ENCODE results near the gene SPACA9.

Gene SPACA9

DNA sequence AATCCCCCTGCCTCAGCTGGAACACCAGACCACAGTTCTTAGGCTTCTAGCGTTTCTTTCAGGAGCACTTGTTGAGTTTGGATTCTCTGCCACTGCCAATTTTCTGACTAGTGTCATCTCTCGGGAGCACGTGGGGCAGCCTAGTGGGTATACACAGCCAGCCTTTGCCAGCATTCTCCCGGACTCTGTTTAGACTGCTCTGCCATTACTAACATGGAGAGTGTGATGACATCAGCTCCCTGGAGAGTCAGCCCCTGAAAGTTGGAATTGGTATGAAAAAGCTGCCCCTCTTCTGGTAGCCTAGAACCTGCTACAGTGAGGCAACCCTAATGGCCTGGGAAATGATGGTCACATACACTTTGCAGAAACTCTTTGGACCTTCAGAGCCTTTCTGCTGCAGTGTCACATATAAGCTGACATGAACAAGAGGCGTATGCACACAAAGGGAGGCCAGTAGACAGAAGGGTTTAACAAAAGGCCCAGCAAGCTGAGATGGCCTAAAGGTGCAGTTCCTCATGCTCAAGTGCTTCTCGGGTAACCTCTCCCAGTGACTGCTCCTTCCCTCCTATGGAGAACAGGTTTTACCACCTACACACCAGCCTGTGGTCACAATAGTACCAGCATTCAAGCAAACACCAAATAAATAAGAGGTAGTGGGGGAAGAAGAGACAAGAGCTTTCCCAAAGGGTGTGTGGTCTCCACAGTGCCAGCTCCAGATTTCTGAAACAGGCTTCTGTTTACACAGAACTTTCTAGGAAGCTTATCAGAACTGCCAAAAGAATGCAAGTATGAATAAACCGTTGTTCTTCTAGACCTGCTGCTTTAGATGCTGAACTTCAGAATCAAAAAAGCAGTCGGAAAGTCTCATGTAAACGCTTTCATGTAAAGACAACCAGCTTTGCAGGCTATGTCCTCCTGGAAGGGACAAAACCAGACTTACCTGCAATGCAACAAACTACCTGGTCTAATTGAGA lies 16.5 kb downstream of the SPACA9 start:
- no peak for DNase-seq

DNA sequence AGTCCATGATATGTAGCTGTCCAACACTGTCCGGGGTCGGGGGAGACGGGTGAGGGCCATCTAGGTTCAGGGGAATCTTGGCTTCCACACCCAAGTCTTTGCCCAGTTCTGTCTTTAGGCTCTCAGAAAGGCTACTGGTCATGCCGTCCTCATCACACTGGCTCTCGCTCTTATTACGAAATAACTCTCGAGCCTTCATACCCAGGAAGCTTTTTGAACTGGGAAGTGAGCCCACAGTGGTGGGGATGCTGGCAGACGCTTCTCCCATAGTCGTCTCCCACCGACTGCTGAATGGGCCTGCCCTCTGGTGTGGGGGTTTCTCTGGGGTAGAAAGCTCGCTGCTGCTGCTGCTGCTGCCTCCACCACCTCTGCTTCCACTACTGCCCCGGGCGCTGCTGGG lies 17.6 kb downstream of the SPACA9 start:
- no peak for DNase-seq

DNA sequence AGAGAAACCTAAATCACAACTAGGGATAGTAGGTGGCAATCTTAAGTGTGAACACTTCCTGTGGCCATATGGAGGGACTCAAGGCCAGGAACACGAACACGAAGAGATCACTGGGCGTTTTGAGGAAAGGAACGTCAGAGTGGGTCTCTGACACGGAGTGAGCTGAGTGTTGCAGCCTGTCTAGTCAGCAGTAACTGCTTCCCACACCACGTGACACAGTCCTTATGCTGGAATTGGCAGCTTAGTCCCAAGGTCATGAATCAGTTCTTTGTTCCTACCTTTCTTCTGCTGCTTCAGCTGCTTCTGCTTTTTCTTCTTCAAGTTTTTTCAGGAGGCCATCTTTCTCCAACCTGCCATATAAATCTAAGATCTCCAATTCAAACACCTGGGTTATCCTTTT lies 18.2 kb downstream of the SPACA9 start:
- DNase-seq: no peak

DNA sequence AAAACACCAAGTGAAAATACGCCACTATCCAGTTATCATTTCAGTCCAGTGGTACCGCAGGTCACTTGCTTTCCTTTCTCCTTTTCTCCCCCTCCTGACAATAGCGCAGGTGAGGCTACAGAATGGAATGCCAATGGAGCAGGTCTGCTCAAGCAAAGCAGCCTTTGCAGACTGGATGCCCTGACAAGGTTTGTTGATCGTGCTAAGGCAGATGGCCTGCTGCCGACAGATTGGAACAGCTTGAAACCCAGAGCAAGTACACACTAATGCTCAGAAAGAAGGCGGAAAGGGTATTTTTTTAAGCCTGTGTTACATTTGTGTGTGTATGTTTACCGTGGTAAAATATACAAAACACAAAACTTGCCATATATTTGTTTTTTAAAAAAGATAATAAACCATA lies 19.4 kb downstream of the SPACA9 start:
- DNase-seq: no peak

DNA sequence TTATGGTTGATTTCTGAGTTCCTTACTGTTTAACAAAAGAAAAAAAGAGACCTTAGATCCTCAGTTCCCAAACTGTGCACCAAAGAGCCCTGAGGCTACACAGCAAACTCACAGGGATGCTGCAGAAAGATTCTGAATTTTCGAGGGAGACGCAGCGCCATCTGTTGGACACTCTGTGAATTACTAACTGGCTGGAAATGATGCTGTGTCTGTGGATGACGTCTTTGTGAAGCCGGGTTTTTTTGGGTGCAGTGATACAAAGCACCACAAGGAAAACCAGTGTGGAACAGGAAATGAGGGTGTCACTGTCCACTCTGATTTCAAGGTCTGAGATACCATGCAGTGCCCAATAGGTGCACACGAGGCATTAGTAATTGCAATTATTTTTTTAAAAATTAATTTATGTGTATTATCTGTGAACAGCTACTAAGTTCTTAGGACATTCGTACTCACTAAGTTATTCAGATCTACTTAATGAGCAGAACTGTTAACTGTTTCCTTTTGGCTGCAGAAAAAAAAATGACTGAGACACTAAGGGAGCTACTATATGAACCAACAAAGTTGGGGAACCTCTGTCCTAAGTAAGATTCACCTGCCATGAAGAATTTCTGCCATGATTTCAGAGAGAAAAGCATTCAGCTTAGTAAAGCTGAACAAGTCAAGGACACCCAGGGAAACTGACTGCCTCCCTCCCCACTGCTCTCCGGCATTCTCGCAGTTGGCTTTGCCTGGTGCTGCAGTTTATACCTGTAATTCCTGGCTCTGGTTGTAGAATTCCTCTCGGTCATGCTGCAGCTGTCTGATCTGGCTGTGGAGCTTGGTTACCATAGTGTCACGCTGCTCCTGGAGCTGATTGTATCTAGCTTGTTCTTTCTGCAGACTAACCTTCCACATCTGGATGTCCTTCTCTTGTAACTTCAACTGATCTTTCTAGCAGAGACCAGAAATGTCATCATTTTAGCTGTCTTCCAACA lies 23.4 kb downstream of the SPACA9 start:
- peak; percentile 73 for DNase-seq

DNA sequence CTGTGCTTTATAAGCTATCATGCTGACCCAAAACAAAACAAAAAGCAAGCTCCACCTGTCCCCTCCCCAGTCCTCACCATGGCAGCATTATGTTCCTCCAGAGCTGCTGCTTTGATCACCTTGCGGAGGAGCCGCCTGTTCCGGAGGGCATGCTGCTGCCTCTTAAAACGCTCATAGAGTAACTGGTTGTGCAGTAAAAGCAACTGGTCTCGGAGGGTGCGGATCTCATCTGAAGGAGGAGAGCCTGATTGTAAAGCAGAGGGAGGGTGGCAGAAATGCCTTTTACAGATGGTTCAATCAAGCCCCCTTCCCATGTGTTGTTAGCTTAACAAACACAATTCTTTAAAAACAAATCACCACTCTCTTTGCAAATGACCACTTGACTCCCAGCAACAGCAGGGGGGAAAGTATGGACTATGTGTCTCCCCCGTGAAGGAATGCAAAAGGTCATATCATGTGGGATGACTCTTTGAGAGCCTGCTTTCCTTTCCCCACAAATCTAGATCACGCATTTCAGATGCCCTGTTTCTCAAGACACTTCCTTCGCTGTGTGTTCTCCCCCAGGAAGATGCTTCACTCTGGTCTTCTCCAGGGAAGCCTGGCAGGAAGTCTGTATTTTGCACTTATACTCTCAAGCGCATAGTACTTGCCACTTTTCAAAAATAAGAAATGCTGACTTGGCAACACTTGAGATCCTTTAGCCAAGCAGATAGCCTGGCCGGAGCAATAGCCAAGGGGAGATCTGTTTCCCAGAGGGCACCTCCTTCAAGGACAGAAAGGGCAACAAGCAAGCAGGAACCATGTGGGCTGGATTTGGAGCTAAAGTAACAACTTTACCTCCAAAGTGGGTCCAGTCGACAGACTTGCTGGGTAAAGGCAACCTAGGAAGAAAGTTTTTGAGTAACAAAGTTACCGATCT lies 25.1 kb downstream of the SPACA9 start:
- no peak for DNase-seq

DNA sequence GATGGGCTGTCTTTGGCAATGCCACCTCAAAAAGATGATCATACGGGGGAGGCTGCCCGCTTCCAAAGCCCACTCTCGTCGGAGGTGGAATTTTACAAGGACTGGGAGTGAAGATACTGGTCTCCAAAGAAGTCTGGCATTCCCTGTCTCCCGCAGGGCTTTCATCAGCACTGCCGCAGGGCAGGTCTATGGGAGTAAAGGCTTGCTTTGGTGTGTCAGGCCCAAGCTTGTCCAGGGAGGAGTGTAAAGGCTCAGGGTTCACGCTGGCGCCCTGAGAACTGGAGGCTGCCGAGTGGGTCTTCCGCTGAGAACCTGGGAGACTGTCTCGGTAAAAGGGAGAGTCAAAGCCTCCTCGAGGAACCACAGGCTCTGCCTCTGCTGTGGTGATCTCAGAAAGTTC lies 27.0 kb downstream of the SPACA9 start:
- DNase-seq: no peak

DNA sequence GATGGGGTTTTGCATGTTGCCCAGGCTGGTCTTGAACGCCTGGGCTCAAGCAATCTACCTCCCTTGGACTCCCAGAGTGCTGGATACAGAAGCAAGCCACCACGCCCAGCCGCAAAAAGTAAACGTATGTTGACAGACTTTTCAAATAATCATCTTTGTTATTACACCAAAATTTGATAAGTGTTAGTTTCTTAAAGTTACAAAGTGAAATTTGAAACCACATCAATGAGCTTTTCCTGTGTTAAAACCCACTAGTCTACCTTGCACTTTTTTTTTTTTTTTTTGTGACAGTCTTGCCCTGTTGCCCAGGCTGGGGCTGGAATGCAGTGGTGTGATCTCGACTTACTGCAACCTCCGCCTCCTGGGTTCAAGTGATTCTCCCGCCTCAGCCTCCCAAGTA lies 29.9 kb downstream of the SPACA9 start:
- DNase-seq: no peak

DNA sequence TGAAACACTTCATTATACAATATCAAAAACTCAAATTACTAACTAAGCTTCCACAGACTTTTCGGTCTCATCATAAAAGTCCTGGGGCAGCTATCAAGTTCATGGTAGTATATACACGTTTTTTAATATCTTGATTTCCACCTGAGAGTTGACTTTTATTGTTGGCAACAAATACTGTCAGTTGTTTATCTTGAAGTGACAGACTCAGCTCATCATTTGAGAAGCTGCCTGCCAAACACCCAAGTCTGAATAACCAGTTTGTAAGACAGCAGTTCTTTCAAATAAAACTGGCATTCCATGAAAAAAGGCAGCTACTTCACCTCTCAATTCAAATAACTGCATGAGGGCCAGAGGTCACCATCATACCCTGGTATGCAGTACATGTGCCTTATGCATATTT lies 30.6 kb downstream of the SPACA9 start:
- no peak for DNase-seq

DNA sequence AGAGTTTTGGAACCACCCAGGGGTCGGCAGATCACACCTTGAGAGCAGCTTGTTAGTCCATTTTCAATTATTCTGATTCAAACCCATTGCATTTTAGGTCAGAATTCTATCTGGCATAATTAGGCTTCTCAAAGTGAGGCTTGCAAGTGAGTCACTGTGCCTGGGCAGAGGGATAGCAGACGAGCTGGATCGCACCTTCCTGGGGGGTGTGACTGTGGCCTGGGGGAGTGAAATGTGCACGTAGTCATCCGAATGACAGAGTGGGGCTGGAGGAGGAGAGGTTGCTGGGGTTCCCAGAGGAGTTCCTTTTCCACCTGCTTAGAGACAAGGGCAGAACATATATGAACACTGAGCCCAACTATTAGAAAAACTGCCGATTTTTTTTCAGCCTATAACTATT lies 31.7 kb downstream of the SPACA9 start:
- DNase-seq: no peak

DNA sequence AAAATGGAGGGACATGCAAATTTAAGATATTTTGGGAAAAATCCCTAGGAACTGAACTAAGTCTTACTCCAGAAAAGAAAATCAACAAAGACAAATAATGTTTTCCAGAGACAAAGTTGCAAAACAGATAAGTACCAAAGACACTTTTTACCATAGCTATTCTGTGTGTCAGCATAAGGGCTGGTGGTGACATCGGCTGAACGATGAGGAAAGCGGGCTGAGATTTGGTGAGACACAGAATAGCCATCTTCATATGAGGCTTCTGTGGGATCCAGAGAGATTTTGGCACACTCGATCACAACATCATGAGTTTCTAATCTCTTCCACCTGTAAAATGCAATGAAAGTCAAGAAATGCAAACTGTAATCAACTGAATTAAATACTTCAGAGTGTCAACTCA lies 33.4 kb downstream of the SPACA9 start:
- no peak for DNase-seq

DNA sequence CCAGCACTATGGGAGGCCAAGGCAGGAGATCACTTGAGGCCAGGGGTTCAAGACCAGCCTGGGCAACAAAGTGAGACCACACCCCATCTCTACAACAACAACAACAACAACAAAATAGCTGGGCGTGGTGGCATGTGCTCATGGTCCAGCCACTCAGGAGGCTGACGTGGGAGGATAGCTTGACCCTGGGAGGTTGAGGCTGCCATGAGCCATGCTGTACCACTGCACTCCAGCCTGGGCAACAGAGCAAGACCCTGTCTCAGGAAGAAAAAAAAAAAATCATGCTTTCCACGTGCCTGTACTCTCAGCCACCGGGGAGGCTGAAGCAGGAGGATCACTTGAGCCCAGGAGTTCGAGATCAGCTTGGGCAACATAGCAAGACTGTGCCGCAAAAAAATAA lies 36.2 kb downstream of the SPACA9 start:
- no peak for DNase-seq

DNA sequence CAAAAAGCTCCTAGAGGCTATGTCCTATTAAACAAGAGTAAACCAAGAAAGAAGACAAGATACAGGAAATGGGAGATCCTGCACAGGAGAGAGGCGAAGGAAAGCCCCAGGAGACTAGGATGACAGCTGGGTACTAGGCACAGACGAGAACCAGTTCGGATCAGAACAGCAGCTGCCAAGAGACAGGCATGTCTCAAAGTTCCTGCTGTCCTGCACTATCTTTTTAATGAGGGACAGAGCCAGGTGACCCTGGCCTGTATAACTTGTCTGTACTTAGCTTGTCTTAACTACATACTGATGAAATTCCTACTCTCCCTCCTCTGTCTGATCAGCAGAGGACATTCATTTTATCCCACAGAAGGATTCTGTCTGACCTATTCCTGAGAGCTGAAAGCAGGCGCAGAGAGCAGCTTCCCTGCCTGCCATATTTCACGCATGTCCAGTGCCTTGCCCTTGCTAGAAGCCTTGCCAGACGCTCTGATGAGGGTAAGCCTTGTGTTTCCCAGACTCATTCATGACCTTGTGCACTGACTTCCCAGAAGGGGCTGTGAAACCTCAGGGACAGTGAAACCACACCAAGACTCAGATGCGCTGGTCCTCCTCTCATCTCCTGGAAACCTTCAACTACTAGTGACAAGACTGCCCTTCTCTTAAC lies 41.0 kb downstream of the SPACA9 start:
- no peak for DNase-seq

DNA sequence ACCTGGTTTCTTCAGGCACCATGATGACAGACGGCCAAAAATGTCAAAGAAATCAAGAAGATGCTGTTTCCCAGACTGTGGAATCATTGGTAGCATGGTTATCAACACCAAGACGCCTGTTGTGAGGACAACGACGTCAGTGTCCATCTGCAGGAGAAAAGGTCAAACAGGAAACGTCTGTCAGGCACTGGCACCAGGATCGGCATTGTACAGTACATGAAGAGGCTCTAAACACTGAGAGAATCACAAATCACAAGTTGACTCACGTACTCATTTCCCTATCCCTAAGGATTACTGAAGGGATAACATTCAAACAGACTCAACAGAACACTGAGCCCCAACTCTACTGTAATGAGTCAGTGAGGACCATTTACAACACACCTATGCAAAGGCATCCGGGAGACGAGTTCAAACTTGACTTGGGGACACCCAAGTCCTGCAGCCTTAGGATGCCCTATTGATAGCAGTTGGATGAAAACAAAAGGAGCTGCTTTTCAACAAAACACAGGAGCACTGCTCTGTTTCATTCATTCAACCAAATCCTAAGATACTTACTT lies 44.7 kb downstream of the SPACA9 start:
- DNase-seq: no peak

DNA sequence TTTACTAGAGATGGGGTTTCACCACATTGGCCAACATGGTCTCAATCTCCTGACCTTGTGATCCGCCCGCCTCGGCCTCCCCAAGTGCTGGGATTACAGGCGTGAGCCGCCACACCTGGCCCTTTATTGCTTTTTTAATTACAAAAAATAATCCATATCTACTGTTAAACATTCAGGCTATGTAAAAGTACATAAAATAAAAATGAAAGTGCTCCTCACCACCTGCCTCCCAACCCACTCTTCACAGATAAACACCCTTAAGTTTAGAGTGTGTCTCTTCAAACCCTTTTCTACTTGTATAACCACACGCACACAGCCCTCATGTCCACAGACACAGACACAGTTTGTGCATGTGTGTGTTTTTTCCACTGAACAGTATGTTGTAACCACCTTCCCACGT lies 49.0 kb downstream of the SPACA9 start:
- DNase-seq: no peak

DNA sequence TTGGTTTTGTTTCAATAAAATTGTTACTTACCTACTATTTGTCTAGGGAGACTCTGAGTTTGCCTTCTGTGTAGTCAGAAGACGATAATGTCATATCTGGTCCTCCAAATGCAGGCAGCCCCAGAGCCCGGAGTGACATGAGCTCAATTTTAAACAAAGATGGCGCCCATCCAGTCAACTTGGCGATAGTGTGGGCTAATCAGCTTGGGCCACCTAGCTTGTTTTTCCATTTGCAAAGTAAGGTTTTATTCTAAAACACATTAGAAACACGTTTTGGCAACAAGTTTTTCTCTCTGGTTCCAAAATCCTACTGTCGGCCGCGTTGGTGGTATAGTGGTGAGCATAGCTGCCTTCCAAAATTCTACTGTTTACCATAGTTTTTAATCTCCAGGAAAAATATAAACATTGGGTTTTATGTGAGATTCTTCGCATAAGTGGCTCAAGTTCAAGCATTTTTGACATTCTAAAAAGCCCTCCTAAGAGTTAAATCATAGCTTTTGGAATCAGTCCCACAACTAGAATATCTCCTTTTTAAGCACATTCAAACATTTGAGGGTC lies 52.6 kb downstream of the SPACA9 start:
- no peak for DNase-seq

DNA sequence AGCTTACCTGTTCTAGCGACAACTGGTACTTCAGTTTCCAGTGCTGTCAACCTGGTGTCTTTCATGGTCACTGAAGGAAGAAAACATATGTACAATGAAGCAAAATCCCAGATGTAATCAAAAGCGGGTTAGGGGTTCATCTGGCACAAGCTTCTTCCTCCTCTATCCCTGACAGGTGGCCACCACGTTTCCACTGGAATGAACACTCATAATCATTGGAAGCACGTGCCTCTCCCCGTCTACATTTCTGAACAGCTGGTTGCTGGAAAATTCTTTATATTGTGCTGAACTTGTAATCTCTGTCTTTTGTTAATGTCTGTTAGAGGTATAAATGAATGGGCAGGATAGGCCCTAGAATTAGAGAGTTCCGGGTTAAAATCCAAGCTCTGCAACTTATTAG lies 56.3 kb downstream of the SPACA9 start:
- DNase-seq: no peak

DNA sequence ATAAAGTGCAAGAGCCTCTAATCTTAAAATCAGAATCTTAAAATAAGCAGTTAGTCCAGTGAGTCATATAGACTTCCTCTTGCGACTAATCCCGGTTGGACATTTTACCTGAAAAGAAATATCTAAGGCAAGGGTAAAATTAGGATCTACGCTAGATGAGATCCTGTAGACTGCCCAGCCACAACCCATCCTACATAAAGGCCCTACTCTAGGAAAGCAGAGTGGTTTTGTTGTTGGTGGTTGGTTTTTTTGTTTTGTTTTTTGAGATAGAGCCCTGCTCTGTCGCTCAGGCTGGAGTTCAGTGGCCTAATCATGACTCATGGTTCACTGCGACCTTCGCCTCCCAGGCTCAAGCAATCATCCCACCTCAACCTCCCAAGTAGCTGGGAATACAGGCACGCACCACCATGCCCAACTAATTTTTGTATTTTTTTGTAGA lies 58.8 kb downstream of the SPACA9 start:
- DNase-seq: no peak

DNA sequence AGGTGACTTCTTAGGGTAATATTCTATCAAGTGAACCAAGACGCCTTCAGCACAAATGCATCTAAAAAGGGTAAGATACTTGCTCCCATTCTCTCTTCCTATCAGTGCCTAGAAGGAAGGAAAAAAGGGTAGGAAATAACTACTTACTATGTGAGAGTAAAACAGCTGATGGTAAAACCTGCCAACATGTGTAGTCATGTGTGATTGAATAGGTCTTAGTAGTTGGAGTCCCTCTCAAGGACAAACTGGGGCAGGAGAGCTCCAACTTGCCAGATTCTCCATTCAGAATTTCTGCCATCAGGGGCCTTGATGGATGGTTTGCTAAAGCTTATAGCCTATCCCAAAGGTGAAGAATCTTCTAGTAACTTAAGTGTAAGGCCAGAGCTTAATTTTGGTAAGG lies 60.5 kb downstream of the SPACA9 start:
- DNase-seq: no peak

Measured in activated CD4-positive, CD25-positive, alpha-beta regulatory T cell treated with anti-CD3 and anti-CD28 coated beads, Interleukin-2, amount 50 U/mL, for 72 hours (primary cell).